ENCODE results near the gene MYRIP. TPM values are rescaled to one million over a fixed set of nuclear protein-coding genes. Genes with fewer than 3 reads are reported as not detected.

Gene MYRIP
- total and polyA plus RNA-seq, 10 donors = 1.5 to 35.2 (median 16.2) TPM

DNA sequence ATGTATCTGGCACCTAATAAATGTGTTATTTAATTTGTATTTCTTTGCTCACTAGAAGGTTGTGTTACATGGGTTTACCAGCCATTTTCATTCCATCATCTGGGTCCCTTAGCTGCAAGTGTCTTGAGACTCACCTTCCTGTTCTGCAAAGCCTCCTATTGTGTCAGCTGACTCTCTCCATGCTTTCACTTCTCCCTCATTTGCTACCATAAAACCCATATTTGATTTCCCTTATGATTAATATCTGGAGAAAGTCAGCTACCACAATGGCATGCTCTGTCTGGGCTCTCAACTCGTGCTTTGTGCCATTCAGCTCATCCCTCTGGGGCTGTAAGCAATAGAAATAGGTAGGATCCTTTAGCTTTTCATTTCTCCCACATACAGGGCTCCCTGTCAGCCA lies 420.6 kb downstream of the MYRIP start:
- Histone ChIP-seq H3K36me3 (peaks cover 0 to 13% (median 0%) of the 10 kb centered on the region in 6 donors), H3K4me1 (peaks cover 0 to 17% (median 5%) of the 10 kb centered on the region in 6 donors), H3K9me3 (no peaks in the 10 kb centered on the region), H3K27ac (peak overlapping the region in 3 of 8 donors; percentile 32 to 60 (median 57)), H3K4me3 (no peak overlapping the region), H3K27me3 (replicated peaks in 1 of 7) (no peaks in the 10 kb centered on the region)
- intact Hi-C loops (cut with DNase I; ENCODE audit: low total_unique reads) = no loop called here
- TF ChIP-seq POLR2AphosphoS5 (IDR thresholded peaks at IDR 0.05) = no peak
- no peak for TF ChIP-seq POLR2A (IDR thresholded peaks at IDR 0.05)
- TF ChIP-seq, protein P1, sequence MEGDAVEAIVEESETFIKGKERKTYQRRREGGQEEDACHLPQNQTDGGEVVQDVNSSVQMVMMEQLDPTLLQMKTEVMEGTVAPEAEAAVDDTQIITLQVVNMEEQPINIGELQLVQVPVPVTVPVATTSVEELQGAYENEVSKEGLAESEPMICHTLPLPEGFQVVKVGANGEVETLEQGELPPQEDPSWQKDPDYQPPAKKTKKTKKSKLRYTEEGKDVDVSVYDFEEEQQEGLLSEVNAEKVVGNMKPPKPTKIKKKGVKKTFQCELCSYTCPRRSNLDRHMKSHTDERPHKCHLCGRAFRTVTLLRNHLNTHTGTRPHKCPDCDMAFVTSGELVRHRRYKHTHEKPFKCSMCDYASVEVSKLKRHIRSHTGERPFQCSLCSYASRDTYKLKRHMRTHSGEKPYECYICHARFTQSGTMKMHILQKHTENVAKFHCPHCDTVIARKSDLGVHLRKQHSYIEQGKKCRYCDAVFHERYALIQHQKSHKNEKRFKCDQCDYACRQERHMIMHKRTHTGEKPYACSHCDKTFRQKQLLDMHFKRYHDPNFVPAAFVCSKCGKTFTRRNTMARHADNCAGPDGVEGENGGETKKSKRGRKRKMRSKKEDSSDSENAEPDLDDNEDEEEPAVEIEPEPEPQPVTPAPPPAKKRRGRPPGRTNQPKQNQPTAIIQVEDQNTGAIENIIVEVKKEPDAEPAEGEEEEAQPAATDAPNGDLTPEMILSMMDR (IDR thresholded peaks at IDR 0.05 in 8 of 11, conservative IDR thresholded peaks at IDR 0.05 in 3 of 11) = no peak
- 45 to 66% (median 55%) methylated on average over 1 of the region's 1 CpG for WGBS, 5 donors
- no peak for DNase-seq

DNA sequence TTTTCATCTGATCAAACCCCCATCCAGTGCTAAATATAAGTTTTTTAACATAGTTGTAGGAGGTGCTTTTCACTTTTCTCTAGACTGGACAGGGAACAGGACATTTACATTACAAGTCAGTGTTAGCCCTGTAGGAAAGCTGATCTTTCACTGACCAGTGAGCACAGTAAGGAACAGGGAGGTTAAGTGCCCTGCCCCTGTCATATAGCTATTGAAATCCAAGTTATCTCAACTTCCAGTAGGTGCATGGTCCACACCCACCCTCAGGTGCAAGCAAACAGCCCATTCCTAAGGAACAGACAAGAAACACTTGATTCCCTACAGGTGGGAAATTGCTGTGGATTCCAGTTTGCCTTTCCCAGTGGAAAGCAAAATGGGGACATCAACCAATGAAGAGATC lies 421.0 kb downstream of the MYRIP start:
- intact Hi-C loops (cut with DNase I; ENCODE audit: low total_unique reads) = no loop called here
- H3K36me3 ChIP-seq = peaks cover 0 to 14% (median 0%) of the 10 kb centered on the region in 6 donors
- H3K4me3 ChIP-seq = no peak overlapping the region
- no peaks in the 10 kb centered on the region for H3K9me3 ChIP-seq
- no peaks in the 10 kb centered on the region for H3K27me3 ChIP-seq (replicated peaks in 1 of 7)
- peaks cover 0 to 17% (median 5%) of the 10 kb centered on the region in 6 donors for H3K4me1 ChIP-seq
- peak overlapping the region in 1 of 8 donors; percentile 60 for H3K27ac ChIP-seq
- TF ChIP-seq POLR2AphosphoS5 (IDR thresholded peaks at IDR 0.05) (no peak), POLR2A (IDR thresholded peaks at IDR 0.05) (no peak)
- TF ChIP-seq, protein P1 (IDR thresholded peaks at IDR 0.05 in 8 of 11, conservative IDR thresholded peaks at IDR 0.05 in 3 of 11) = no peak
- DNase-seq = no peak

DNA sequence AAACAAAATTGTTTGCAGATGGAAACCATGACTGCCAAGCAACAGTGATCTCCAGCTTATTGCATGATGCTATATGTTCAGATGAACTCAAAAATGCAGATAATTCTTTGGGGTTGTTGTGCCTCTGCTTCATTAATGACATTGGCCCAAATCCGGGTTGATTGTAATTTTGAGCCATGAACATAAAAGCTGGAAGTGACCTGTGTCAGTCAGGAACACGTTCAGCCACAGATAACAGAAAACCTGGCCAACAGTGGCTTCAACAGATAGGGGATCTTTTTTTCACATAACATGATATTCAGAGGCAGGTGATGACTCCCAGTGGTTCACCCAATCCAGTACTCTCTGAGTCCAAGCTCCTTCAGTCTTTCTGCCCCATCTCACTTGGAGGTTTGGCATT lies 423.2 kb downstream of the MYRIP start:
- no peak for DNase-seq
- Histone ChIP-seq H3K36me3 (peaks cover 0 to 14% (median 0%) of the 10 kb centered on the region in 6 donors), H3K27ac (peak overlapping the region in 1 of 8 donors; percentile 30), H3K27me3 (replicated peaks in 1 of 7) (no peaks in the 10 kb centered on the region), H3K4me3 (no peak overlapping the region), H3K4me1 (peaks cover 0 to 17% (median 5%) of the 10 kb centered on the region in 6 donors), H3K9me3 (no peaks in the 10 kb centered on the region)
- TF ChIP-seq, protein P1 (IDR thresholded peaks at IDR 0.05 in 8 of 11, conservative IDR thresholded peaks at IDR 0.05 in 3 of 11) = no peak
- TF ChIP-seq POLR2AphosphoS5 (IDR thresholded peaks at IDR 0.05) (no peak), POLR2A (IDR thresholded peaks at IDR 0.05) (no peak)
- 68 to 81% (median 77%) methylated on average over 2 of the region's 2 CpGs for WGBS, 5 donors
- intact Hi-C loops (cut with DNase I; ENCODE audit: low total_unique reads) = no loop called here

DNA sequence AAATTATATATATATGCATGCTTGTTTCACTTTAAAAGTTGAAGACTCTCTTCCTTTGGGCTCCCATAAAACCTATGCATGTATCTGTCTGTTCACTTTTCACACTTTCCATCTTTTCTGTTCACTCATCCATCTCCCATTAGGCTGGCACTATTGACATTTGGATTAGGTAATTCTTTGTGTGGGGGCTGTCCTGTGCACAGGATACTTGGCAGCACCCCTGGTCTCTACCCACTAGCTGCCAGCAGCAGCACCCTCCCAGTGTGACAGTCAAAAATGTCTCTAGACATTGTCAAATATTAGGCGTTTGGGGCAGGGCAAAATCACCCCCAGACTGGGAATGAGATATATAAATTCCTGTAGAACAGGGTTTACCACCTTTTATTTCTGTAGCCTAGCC lies 427.8 kb downstream of the MYRIP start:
- 81 to 100% (median 94%) methylated on average over 1 of the region's 1 CpG for WGBS, 5 donors
- Histone ChIP-seq H3K27me3 (replicated peaks in 1 of 7) (no peaks in the 10 kb centered on the region), H3K4me1 (no peaks in the 10 kb centered on the region), H3K4me3 (no peak overlapping the region), H3K9me3 (no peaks in the 10 kb centered on the region), H3K27ac (no peak overlapping the region), H3K36me3 (peaks cover 0 to 14% (median 0%) of the 10 kb centered on the region in 6 donors)
- intact Hi-C loops (cut with DNase I; ENCODE audit: low total_unique reads) = no loop called here
- DNase-seq = no peak
- TF ChIP-seq, protein P1 (IDR thresholded peaks at IDR 0.05 in 8 of 11, conservative IDR thresholded peaks at IDR 0.05 in 3 of 11) = no peak
- no peak for TF ChIP-seq POLR2AphosphoS5 (IDR thresholded peaks at IDR 0.05)
